GM10248 (cell line): ENCODE results near the gene MSI2.

ENCODE experiments used
- CTCF ChIA-PET: fragments of 300-600 bp; sonication (Branson Sonifier 250); formaldehyde crosslinking; extraction: SDS; loops from one replicate; lab custom pipeline; 2021; ENCODE audit warnings: antibody characterized with exemption; lab: Yijun Ruan, JAX
- POLR2A ChIA-PET: fragments of 350-650 bp; sonication (Branson Sonifier 250); formaldehyde crosslinking; extraction: SDS; loops from one replicate; lab custom pipeline; 2020; ENCODE audit warnings: antibody characterized with exemption; lab: Yijun Ruan, JAX
- DNase-seq: peaks from one replicate; pipeline ENCODE4 v3.0.0; 2012; ENCODE audit errors: extremely low spot score
- TF ChIP-seq, protein P1 (sequence below): IDR thresholded peaks from 2 replicates; pipeline ENCODE4 v1.5.1; 2012; ENCODE audit warnings: mild to moderate bottlenecking, low read depth; ENCODE audit errors: extremely low read depth, missing control alignments, control extremely low read depth

MSI2 gene

GRCh38 chr17:57513569-57513968 lies 257.2 kb downstream of the MSI2 start:
- TF ChIP-seq, protein P1, sequence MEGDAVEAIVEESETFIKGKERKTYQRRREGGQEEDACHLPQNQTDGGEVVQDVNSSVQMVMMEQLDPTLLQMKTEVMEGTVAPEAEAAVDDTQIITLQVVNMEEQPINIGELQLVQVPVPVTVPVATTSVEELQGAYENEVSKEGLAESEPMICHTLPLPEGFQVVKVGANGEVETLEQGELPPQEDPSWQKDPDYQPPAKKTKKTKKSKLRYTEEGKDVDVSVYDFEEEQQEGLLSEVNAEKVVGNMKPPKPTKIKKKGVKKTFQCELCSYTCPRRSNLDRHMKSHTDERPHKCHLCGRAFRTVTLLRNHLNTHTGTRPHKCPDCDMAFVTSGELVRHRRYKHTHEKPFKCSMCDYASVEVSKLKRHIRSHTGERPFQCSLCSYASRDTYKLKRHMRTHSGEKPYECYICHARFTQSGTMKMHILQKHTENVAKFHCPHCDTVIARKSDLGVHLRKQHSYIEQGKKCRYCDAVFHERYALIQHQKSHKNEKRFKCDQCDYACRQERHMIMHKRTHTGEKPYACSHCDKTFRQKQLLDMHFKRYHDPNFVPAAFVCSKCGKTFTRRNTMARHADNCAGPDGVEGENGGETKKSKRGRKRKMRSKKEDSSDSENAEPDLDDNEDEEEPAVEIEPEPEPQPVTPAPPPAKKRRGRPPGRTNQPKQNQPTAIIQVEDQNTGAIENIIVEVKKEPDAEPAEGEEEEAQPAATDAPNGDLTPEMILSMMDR, result no peak
- CTCF ChIA-PET, result no interaction called here
- no peak for DNase-seq
- POLR2A ChIA-PET, result no interaction called here

DNA sequence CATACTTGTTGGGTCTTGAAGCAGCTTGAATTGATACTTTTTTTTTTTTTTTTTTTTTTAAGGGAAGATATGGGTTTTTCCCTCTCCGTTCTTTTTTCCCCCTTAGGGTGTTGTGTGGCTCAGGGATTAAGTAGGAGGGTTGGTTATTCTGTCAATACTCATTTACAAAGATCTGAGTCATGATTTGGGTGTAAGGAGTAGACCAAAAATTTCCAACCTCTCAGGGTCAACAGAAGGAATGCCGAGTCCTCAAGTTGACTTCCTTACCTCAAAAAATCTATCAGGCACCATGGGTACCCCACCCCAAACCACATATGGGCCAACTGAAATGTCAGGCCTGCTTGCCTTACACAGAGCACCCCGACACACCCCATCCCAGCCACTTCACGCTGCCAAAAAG lies 258.3 kb downstream of the MSI2 start:
- TF ChIP-seq, protein P1, result no peak
- ChIA-PET CTCF (interaction anchor here (1.2 to 1.6 kb wide), 2 partner anchors 11 to 272 kb away, joined by 3 to 4 read pairs; no protein-coding TSS in a partner anchor), POLR2A (no interaction called here)
- no peak for DNase-seq

DNA sequence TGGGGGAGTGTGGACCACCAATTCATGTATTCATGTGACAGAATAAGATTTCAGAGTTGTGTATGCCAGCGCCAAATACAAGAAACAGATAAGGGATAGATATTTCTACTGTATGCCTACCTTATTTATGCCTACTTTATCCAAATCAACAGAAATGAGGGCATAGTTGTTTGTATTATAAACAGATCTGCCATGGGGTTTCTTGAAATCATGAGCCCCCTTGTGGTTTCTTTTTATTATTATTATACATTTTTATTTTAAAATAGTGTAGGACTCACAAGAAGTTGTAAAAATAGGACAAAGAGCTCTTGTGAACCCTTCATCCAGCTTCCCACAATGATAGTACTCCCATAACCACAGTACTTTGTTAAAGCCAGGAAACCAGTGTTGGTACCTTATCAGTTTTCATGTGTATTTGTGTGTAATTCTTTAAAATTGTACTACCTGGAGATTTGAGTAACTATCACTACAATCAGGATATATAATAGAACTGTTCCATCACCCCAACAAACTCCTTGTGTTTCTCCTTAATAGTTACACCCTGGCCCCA lies 259.4 kb downstream of the MSI2 start:
- CTCF ChIA-PET, result interaction anchor here (1.3 to 1.6 kb wide), 2 partner anchors 30 to 273 kb away, joined by 3 to 4 read pairs; no protein-coding TSS in a partner anchor
- no peak for DNase-seq
- TF ChIP-seq, protein P1, result no peak
- POLR2A ChIA-PET, result no interaction called here

DNA sequence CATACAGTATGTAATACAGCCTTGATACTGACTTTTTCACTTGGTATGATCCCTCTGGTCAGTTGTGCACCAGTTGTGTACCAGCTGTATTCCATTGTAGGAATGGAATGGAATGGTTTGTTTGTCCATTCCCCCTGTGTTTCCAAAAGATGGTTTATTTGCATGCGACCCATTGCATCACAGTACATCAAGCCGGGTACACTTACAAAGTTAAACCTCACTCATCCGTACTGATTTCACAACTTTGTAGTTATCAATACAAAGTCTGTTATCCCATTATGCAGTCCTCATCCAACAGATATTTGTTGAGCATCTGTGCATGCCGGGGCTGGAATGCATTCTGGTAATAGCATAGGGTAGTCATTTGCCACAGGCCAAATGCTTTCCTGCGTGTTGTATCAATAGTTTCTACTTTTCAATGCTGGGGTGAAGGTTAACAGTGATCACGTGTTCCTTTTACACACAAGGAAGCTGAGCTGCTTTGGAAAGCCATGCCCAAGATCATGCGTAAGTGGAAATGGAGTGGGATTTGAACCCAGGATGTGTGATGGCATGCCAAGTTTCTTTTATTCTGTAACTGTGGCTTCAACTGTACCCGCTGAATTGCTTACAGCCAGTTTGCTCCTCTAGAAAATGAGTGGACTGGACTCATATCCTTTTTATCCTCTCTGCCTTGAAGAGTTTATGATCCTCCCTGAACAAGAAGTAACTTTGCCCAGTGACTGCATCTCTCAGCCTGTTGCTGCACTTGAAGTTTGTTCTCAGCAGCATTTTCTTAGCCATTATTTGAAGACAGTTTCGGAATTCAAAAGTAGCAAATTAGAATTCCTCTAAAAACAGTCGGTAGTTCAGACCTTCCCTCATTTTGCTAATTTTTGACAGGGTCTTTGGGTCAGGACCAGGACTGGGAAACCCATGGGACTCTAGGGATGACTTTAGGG lies 260.2 kb downstream of the MSI2 start:
- no peak for DNase-seq
- TF ChIP-seq, protein P1, result no peak
- ChIA-PET CTCF (interaction anchor here (1.3 to 1.6 kb wide), 2 partner anchors 19 to 31 kb away, joined by 3 to 6 read pairs; no protein-coding TSS in a partner anchor), POLR2A (no interaction called here)

DNA sequence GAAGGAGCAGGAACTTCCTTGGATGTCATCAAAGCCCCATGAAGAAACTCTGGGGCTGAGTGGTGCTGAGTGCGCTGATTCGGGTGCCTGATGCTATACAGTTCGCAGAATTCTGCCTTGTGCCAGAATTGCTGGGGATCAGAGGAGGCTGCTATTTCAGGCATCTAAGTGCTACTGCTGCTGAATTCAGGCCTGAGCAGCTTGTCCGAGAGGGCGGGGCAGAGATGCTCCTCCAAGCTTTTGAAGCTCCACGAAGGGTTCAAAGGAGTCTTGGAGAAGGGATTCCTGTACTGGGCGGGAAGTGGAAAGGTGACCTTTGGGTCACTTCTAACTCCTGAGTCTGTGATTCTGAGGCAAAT lies 260.9 kb downstream of the MSI2 start:
- no peak for DNase-seq
- TF ChIP-seq, protein P1, result no peak
- ChIA-PET CTCF (interaction anchor here (1.6 kb wide), 1 partner anchor 20 kb away, joined by 6 read pairs; no protein-coding TSS in a partner anchor), POLR2A (no interaction called here)

DNA sequence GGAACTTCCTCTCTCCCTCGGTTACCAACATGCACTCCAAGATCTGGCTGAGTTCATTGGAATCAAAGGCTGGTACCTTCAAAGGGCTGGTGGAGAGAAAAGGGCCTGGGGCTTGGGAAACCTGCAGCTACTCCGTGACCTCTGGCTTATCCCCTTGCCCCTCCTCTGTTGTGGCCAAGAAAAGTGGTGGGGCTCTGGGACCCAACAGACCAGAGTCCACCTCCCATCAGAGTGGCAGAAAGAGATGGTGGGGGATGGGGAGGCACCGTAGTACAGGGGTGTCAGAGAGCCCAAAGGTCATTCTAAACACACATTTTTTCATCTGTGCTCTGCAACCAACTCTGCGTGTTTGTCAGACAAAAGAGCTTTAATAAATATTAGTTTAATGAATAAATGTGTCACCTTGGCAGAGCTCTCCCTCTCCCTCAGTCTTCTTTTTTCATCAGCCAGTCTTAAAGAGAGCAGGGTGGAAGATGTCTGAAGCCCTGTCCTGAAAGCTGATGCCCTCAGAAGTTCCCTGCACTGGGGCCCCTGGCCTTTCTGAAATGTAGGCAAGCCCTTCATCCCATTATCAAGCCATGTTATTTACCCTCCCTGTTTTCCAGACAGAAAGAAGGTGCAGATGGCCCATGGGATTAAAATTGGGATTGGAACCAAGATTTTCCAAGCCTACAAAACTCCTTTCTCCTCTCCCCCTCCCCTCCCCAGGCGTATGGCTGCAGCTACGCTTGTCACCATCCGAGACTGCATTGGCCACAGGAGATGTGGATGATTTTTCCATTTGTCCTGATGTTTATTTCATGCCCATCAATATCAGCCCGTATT lies 261.5 kb downstream of the MSI2 start:
- TF ChIP-seq, protein P1, result no peak
- DNase-seq, result no peak
- ChIA-PET CTCF (interaction anchor here (0.7 to 1.7 kb wide), 3 partner anchors 16 to 274 kb away, joined by 3 to 6 read pairs (median 4); no protein-coding TSS in a partner anchor), POLR2A (no interaction called here)
